ENCODE measurements around the gene RALGAPB.
"Not testable (repeated sequence)": the region's sequence is repeated elsewhere in the genome, so short reads cannot be mapped to it uniquely, and the experiment has no call there.

GRCh38 chr20:38432870-38433269, 39.8 kb upstream of the RALGAPB start:
- TF ChIP-seq EZH2 (IDR thresholded peaks at IDR 0.05; ENCODE audit: borderline replicate concordance, low read depth, low read length, severe bottlenecking); CTCF (IDR thresholded peaks at IDR 0.05; ENCODE audit: borderline replicate concordance, extremely low read depth, low read length, poor library complexity, severe bottlenecking): not testable (repeated sequence)

Data from DND-41 (cell line).